K562 (cell line): ENCODE data around the gene FOXJ1. TPM values are rescaled to one million over a fixed set of nuclear protein-coding genes. Genes with fewer than 3 reads are reported as not detected.

Source experiments
- ATAC-seq: fragments of 200-7000 bp; cut with Tn5 transposase; 3 replicates; pipeline ENCODE4 v1.9.1; 2020; ENCODE audit warnings: moderate library complexity
- BruUV-seq: library from RNA; stranded (reverse); fragments of 400-500 nt; replicated peaks from 2 replicates; lab custom pipeline; 2021; lab: Mats Ljungman, UMichigan
- CTCF ChIA-PET: fragments of 300-600 bp; formaldehyde crosslinking; extraction: SDS; loops from one replicate; lab custom pipeline; 2021; ENCODE audit warnings: low intra/inter-chr PET ratio; lab: Yijun Ruan, JAX
- POLR2A ChIA-PET: fragments of 300-600, 350-650 bp; sonication (Branson Sonifier 250); formaldehyde crosslinking; extraction: SDS; loops from one replicate; lab custom pipeline; 2021; ENCODE audit warnings: antibody characterized with exemption, inconsistent platforms; lab: Yijun Ruan, JAX
- DNase-seq, 4 experiments: peaks; one replicate each; pipeline versions ENCODE4 v3.0.0 to v3.0.0-alpha.2; 2011 to 2018; ENCODE audit warnings: low spot score in 3 of 4, mixed read lengths in 3 of 4; ENCODE audit errors: extremely low read depth in 1 of 4
- FAIRE-seq: peaks from 2 replicates; lab custom pipeline; 2011; peaks lifted over from hg19 to GRCh38; lab: Jason Lieb, UNC
- H2AFZ ChIP-seq: 2 replicates; pipeline ENCODE4 v1.6.0; 2011; ENCODE audit warnings: low read depth, low read length, control low read depth, inconsistent platforms
- H3K27ac ChIP-seq: fragments of 200-600 bp; 3 replicates; pipeline ENCODE4 v1.8.0; 2011; ENCODE audit warnings: low read depth, mild to moderate bottlenecking, control low read depth, inconsistent platforms, low read length, moderate library complexity, mixed read lengths; ENCODE audit errors: extremely low read depth
- H3K27me3 ChIP-seq, 2 experiments: fragments of 300-600 bp in 1 of 2; 2 replicates in 1 of 2; 3 replicates in 1 of 2; pipeline versions ENCODE4 v1.6.0 to v1.8.0; 2011; ENCODE audit warnings: inconsistent platforms in 2 of 2, low read length in 2 of 2, mild to moderate bottlenecking in 1 of 2, mixed read lengths in 1 of 2, moderate library complexity in 1 of 2; ENCODE audit not compliant: control insufficient read depth in 2 of 2, insufficient read depth in 2 of 2
- H3K36me3 ChIP-seq: fragments of 300-600 bp; 3 replicates; pipeline ENCODE4 v1.8.0; 2011; ENCODE audit warnings: mild to moderate bottlenecking, low read length, inconsistent platforms; ENCODE audit not compliant: control insufficient read depth, insufficient read depth
- H3K4me1 ChIP-seq, 2 experiments: fragments of 200-600 bp in 1 of 2; replicated peaks in 1 of 2; 2 replicates in 1 of 2; 3 replicates in 1 of 2; pipeline versions ENCODE4 v1.5.1 to v1.8.0; 2011; ENCODE audit warnings: inconsistent platforms in 2 of 2, low read length in 2 of 2, mild to moderate bottlenecking in 1 of 2, mixed read lengths in 1 of 2, moderate library complexity in 1 of 2; ENCODE audit not compliant: control insufficient read depth in 2 of 2, insufficient read depth in 2 of 2
- H3K4me2 ChIP-seq: 2 replicates; pipeline ENCODE4 v1.6.1; 2011; ENCODE audit warnings: low read length, control low read depth, inconsistent platforms, mixed read lengths; ENCODE audit not compliant: insufficient read depth
- H3K4me3 ChIP-seq: fragments of 200-600 bp; sonication (generic), shearing (Covaris generic); 2 replicates; pipeline ENCODE4 v1.5.1; 2016; ENCODE audit warnings: control low read depth, inconsistent platforms
- H3K79me2 ChIP-seq: fragments of 200-600 bp; 3 replicates; pipeline ENCODE4 v1.8.0; 2011; ENCODE audit warnings: low read length, inconsistent platforms; ENCODE audit not compliant: control insufficient read depth, insufficient read depth
- H3K9ac ChIP-seq, 2 experiments: 2 replicates each; pipeline versions ENCODE4 v1.6.0 to v1.6.1; 2011; ENCODE audit warnings: low read depth in 2 of 2, low read length in 2 of 2, control low read depth in 1 of 2, inconsistent platforms in 1 of 2, mild to moderate bottlenecking in 1 of 2, mixed read lengths in 1 of 2; ENCODE audit not compliant: insufficient read depth in 1 of 2
- H3K9me1 ChIP-seq: one replicate; pipeline ENCODE4 v1.6.0; 2011; ENCODE audit warnings: inconsistent platforms, mild to moderate bottlenecking, low read length, moderate library complexity; ENCODE audit not compliant: control insufficient read depth, insufficient read depth
- H3K9me3 ChIP-seq: replicated peaks from 2 replicates; pipeline ENCODE4 v1.5.1; 2011; ENCODE audit warnings: low read depth, low read length, inconsistent platforms; ENCODE audit not compliant: control insufficient read depth, insufficient read depth
- H4K20me1 ChIP-seq: replicated peaks from 2 replicates; pipeline ENCODE4 v1.6.1; 2011; ENCODE audit warnings: low read length, inconsistent platforms, mixed read lengths; ENCODE audit not compliant: control insufficient read depth, insufficient read depth
- E2F6 ChIP-seq, 2 experiments: IDR thresholded peaks; 2 replicates each; pipeline ENCODE4 v1.6.1; 2011; ENCODE audit warnings: borderline replicate concordance in 1 of 2, control low read depth in 1 of 2, low read depth in 1 of 2, low read length in 1 of 2, mild to moderate bottlenecking in 1 of 2, mixed read lengths in 1 of 2, moderate library complexity in 1 of 2; ENCODE audit not compliant: insufficient read depth in 1 of 2, insufficient read length in 1 of 2, poor library complexity in 1 of 2, severe bottlenecking in 1 of 2; ENCODE audit errors: extremely low read depth in 1 of 2
- SMARCB1 ChIP-seq: IDR thresholded peaks from 2 replicates; pipeline ENCODE4 v1.6.1; 2011; ENCODE audit warnings: improper control_type of control experiment, low read depth; ENCODE audit not compliant: insufficient read length
- WGBS: fragments of 100-300 bp; shearing (Covaris generic); methylation state at CpG from one replicate; pipeline ENCODE4 v1.1.6; 2016; ENCODE audit warnings: low coverage, mixed read lengths; ENCODE audit not compliant: insufficient coverage; ENCODE audit errors: missing lambda C conversion rate; 5-methylcytosine and 5-hydroxymethylcytosine counted together
- in situ Hi-C: fragments of 300-500 bp; cut with MboI; formaldehyde crosslinking; loops from 4 replicates; pipeline ENCODE4 v1.15.0; 2018; ENCODE audit warnings: inconsistent platforms, mixed read lengths
- intact Hi-C: fragments of 100-400 bp; cut with micrococcal nuclease; formaldehyde crosslinking; loops from 2 replicates; pipeline ENCODE4 v1.14.2; 2022
- polyA plus RNA-seq, 8 experiments: library from polyadenylated mRNA; depleted of rRNA in 4 of 8; stranded (reverse) in 5 of 8; unstranded in 3 of 8; fragments of >200 nt; fragmentation: Nextera tagmentation in 2 of 8; fragmentation: Illumina TruSeq in 1 of 8; extraction: Ambion mirVana in 2 of 8; extraction: Trizol in 1 of 8; gene quantifications; 2 replicates each; pipeline versions ENCODE4 v1.2.1 to v1.2.3, GENCODE V29; 2011 to 2014; ENCODE audit warnings: inconsistent platforms in 1 of 8, missing spikeins in 1 of 8
- total RNA-seq, 7 experiments: library from RNA; depleted of rRNA in 6 of 7; stranded (reverse); fragments of >200 nt in 6 of 7; fragmentation: Illumina TruSeq in 2 of 7; extraction: Trizol in 2 of 7; gene quantifications; 2 replicates each; pipeline versions ENCODE4 v1.2.1 to v1.2.3, GENCODE V29; 2011 to 2021; ENCODE audit warnings: low replicate concordance in 1 of 7
- TF ChIP-seq, protein P1 (sequence below): sonication (generic); formaldehyde crosslinking; IDR thresholded peaks from 2 replicates; pipeline ENCODE4 v1.8.1; 2023; ENCODE audit warnings: mild to moderate bottlenecking, missing genetic modification reagents

The FOXJ1 gene
- total and polyA plus RNA-seq, 9 of the 15 experiments (the other 6 are each of a cell fraction or from before 2014, with no cell fraction given): 0.07 TPM; not detected in 8

DNA sequence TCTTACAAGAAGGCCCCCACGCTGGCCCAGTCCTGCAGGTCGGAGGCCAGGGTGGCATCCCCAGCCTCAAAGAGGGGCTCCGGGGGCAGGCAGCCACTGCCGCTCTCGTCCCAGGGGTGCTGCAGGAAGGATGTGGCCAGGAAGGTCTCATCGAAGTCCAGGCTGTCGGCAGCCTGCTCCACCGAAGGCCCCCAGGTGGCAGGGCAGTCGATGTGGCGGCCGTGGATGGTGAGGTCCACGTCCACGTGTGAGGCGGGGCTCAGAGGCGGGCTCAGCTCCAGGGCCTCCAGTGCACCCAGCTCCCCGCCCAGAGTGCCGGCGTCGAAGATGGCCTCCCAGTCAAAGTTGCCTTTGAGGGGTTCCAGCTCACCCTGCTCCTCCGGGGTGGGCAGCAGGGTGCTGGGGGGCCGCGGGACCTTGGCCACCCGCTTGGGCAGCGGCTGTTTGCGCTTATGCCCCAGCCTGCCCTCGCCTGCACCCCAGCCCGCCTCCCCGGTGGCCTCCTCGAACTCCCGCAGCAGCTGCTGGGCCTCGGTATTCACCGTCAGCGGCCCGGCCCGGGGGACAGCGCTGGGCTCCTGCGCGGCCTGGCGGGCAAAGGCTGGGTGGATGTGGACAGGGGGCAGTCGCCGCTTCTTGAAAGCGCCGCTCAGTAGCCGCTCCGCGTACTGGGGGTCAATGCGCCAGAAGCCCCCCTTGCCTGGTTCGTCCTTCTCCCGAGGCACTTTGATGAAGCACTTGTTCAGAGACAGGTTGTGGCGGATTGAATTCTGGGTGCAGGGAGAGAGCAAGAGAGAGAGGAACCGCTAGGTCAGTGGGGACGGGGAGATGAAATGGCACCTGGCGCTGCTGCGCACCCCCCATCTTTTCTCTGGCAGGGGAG is 3.5 kb downstream of the FOXJ1 start:
- peaks cover 5 to 59% of the 10 kb centered on the region in 2 experiments; a peak in 3 of 5 replicates for H3K4me1 ChIP-seq
- FAIRE-seq (no peak), DNase-seq (peak in 1 of 4 experiments; percentile 39), ATAC-seq (no peak)
- 32% methylated on average over 48 of the region's 54 CpGs for WGBS
- H2AFZ ChIP-seq: no peak overlapping the region
- peaks cover 10% of the 10 kb centered on the region; the same call in 1 of the 2 replicates for H4K20me1 ChIP-seq
- in situ Hi-C loops: no loop called here
- no peak overlapping the region for H3K9ac ChIP-seq
- H3K27me3 ChIP-seq: peaks cover 52 to 79% of the 10 kb centered on the region in 2 experiments; a peak in 4 of 5 replicates
- BruUV-seq: no TSS peak
- no peaks in the 10 kb centered on the region for H3K36me3 ChIP-seq
- intact Hi-C loops: no loop called here
- H3K4me3 ChIP-seq: no peak overlapping the region
- H3K79me2 ChIP-seq: no peaks in the 10 kb centered on the region
- no peak overlapping the region for H3K4me2 ChIP-seq
- no peak overlapping the region for H3K27ac ChIP-seq
- no peaks in the 10 kb centered on the region for H3K9me1 ChIP-seq
- no peaks in the 10 kb centered on the region for H3K9me3 ChIP-seq
- ChIA-PET POLR2A (interaction anchor here (0.6 to 1.2 kb wide), 3 partner anchors 9 to 135 kb away, joined by 3 to 4 read pairs (median 3); no protein-coding TSS in a partner anchor), CTCF (no interaction called here)
- TF ChIP-seq SMARCB1 (no peak), E2F6 (IDR thresholded peaks at IDR 0.05; ENCODE audit: borderline replicate concordance in 1 of 2, extremely low read depth in 1 of 2, insufficient read depth in 1 of 2, insufficient read length in 1 of 2, low read depth in 1 of 2, low read length in 1 of 2, poor library complexity in 1 of 2, severe bottlenecking in 1 of 2) (peak in 1 of 2 experiments; percentile 14)
- TF ChIP-seq, protein P1, sequence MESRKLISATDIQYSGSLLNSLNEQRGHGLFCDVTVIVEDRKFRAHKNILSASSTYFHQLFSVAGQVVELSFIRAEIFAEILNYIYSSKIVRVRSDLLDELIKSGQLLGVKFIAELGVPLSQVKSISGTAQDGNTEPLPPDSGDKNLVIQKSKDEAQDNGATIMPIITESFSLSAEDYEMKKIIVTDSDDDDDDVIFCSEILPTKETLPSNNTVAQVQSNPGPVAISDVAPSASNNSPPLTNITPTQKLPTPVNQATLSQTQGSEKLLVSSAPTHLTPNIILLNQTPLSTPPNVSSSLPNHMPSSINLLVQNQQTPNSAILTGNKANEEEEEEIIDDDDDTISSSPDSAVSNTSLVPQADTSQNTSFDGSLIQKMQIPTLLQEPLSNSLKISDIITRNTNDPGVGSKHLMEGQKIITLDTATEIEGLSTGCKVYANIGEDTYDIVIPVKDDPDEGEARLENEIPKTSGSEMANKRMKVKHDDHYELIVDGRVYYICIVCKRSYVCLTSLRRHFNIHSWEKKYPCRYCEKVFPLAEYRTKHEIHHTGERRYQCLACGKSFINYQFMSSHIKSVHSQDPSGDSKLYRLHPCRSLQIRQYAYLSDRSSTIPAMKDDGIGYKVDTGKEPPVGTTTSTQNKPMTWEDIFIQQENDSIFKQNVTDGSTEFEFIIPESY (CRISPR knock-in tag): peak; percentile 80
